ENCODE measurements around the gene FOXP1. TPM values are rescaled to one million over a fixed set of nuclear protein-coding genes. Genes with fewer than 3 reads are reported as not detected.

FOXP1 gene
- total and polyA plus RNA-seq, 2 of the 13 experiments (the other 11 are each of a cell fraction or from before 2014, with no cell fraction given), result 40.4 to 59.0 TPM

GRCh38 chr3:71060536-71060935, 523.0 kb downstream of the FOXP1 start (continued):
- TF ChIP-seq GZF1 (CRISPR knock-in tag; IDR thresholded peaks at IDR 0.05), result no peak
- no peak for TF ChIP-seq TFAP4 (IDR thresholded peaks at IDR 0.05; ENCODE audit: borderline replicate concordance, low read depth)
- TF ChIP-seq ZNF619 (CRISPR knock-in tag; IDR thresholded peaks at IDR 0.05), result no peak
- no peak for TF ChIP-seq ATF7 (IDR thresholded peaks at IDR 0.05)
- no peak for TF ChIP-seq ATF7 (CRISPR knock-in tag; IDR thresholded peaks at IDR 0.05)
- peak; percentile 45; the same call in 1 of the 2 replicates for TF ChIP-seq FOXK1 (CRISPR knock-in tag; IDR thresholded peaks at IDR 0.05; ENCODE audit: borderline replicate concordance, low read depth)
- no peak for TF ChIP-seq ARHGAP35 (CRISPR knock-in tag; IDR thresholded peaks at IDR 0.05; ENCODE audit: borderline replicate concordance)
- no peak for TF ChIP-seq DMAP1 (CRISPR knock-in tag; IDR thresholded peaks at IDR 0.05)
- no peak for TF ChIP-seq ZFP1 (CRISPR knock-in tag; IDR thresholded peaks at IDR 0.05)
- TF ChIP-seq SMAD3 (CRISPR knock-in tag; IDR thresholded peaks at IDR 0.05), result 0 out of 2 replicates have a peak, but pooled peaks have one; percentile 16
- no peak for TF ChIP-seq BRCA1 (CRISPR knock-in tag; IDR thresholded peaks at IDR 0.05)
- no peak for TF ChIP-seq ZNF766 (CRISPR knock-in tag; IDR thresholded peaks at IDR 0.05; ENCODE audit: borderline replicate concordance)
- 0 out of 2 replicates have a peak, but pooled peaks have one; percentile 48 for TF ChIP-seq ZNF124 (CRISPR knock-in tag; IDR thresholded peaks at IDR 0.05)
- no peak for TF ChIP-seq ZNF543 (CRISPR knock-in tag; IDR thresholded peaks at IDR 0.05)
- TF ChIP-seq U2AF2 (IDR thresholded peaks at IDR 0.05; ENCODE audit: low read depth, low read length), result no peak
- TF ChIP-seq ZNF703 (CRISPR knock-in tag; IDR thresholded peaks at IDR 0.05; ENCODE audit: borderline replicate concordance), result no peak
- TF ChIP-seq ZNF816 (CRISPR knock-in tag; IDR thresholded peaks at IDR 0.05; ENCODE audit: borderline replicate concordance), result no peak
- no peak for TF ChIP-seq HBP1 (CRISPR knock-in tag; IDR thresholded peaks at IDR 0.05; ENCODE audit: low read depth)
- TF ChIP-seq ADNP (CRISPR knock-in tag; IDR thresholded peaks at IDR 0.05), result no peak
- TF ChIP-seq HNRNPL (IDR thresholded peaks at IDR 0.05; ENCODE audit: low read depth, low read length), result no peak
- TF ChIP-seq PTBP1 (IDR thresholded peaks at IDR 0.05; ENCODE audit: low read depth, low read length, poor library complexity, severe bottlenecking), result no peak
- TF ChIP-seq HOXA9 (CRISPR knock-in tag; IDR thresholded peaks at IDR 0.05; ENCODE audit: borderline replicate concordance), result no peak
- TF ChIP-seq ZNF513 (CRISPR knock-in tag; conservative IDR thresholded peaks at IDR 0.05), result no peak
- TF ChIP-seq PRDM10 (CRISPR knock-in tag; IDR thresholded peaks at IDR 0.05; ENCODE audit: low read depth), result no peak
- TF ChIP-seq CC2D1A (CRISPR knock-in tag; IDR thresholded peaks at IDR 0.05), result no peak
- TF ChIP-seq ZNF30 (CRISPR knock-in tag; IDR thresholded peaks at IDR 0.05), result no peak
